Brain microvascular endothelial cell (primary cell): Measurements from ENCODE around the gene COBLL1.
A peak's percentile ranks its signal among the peaks of the same experiment; 100 is the strongest.

Experiments
- DNase-seq: peaks from one replicate; pipeline ENCODE4 v3.0.0-alpha.2; 2020
- H3K27ac ChIP-seq: fragments of 250-450 bp; sonication (Bioruptor Pico); 2 replicates; pipeline ENCODE4 v1.5.1; 2020; ENCODE audit warnings: mild to moderate bottlenecking, moderate library complexity
- H3K27me3 ChIP-seq: fragments of 250-450 bp; sonication (Bioruptor Pico); replicated peaks from 2 replicates; pipeline ENCODE4 v1.5.1; 2020; ENCODE audit warnings: mild to moderate bottlenecking
- H3K36me3 ChIP-seq: fragments of 250-450 bp; sonication (Bioruptor Pico); replicated peaks from 2 replicates; pipeline ENCODE4 v1.5.1; 2020; ENCODE audit warnings: mild to moderate bottlenecking
- H3K4me3 ChIP-seq: 2 replicates; pipeline ENCODE4 v1.5.1; 2011; ENCODE audit warnings: low read depth, mild to moderate bottlenecking, control low read depth, low read length, moderate library complexity
- in situ Hi-C: cut with HindIII; loops from 2 replicates; pipeline ENCODE4 v1.10.0; 2017; ENCODE audit warnings: low sequenced_read_pairs, low pct_ligation_motif_present
- TF ChIP-seq, protein P1 (sequence below): IDR thresholded peaks from 2 replicates; pipeline ENCODE4 v1.5.1; 2011; ENCODE audit warnings: low read depth, mild to moderate bottlenecking, moderate library complexity, low read length, control low read depth, inconsistent platforms; ENCODE audit errors: missing control alignments

The COBLL1 gene

DNA sequence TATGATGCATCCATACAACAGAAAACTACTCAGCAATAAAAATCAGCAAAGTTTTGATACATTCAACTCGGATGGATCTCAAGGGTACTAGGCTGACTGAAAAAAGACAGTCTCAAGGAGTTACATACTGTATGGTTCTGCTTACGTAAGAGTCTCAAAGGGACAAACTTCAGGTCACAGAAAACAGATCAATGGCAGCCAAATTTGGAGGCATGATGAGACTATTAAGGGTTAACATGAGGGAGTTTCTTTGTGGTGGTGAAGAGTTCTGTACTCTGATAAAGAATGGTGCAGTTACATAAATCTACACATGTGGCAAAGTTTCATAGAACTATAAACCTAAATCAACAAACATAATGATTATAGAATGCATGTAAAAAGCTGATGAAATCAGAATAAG lies 81.4 kb downstream of the COBLL1 start:
- in situ Hi-C loops: no loop called here
- Histone ChIP-seq H3K27me3 (no peaks in the 10 kb centered on the region), H3K36me3 (no peaks in the 10 kb centered on the region), H3K4me3 (no peak overlapping the region), H3K27ac (no peak overlapping the region)
- TF ChIP-seq, protein P1, sequence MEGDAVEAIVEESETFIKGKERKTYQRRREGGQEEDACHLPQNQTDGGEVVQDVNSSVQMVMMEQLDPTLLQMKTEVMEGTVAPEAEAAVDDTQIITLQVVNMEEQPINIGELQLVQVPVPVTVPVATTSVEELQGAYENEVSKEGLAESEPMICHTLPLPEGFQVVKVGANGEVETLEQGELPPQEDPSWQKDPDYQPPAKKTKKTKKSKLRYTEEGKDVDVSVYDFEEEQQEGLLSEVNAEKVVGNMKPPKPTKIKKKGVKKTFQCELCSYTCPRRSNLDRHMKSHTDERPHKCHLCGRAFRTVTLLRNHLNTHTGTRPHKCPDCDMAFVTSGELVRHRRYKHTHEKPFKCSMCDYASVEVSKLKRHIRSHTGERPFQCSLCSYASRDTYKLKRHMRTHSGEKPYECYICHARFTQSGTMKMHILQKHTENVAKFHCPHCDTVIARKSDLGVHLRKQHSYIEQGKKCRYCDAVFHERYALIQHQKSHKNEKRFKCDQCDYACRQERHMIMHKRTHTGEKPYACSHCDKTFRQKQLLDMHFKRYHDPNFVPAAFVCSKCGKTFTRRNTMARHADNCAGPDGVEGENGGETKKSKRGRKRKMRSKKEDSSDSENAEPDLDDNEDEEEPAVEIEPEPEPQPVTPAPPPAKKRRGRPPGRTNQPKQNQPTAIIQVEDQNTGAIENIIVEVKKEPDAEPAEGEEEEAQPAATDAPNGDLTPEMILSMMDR: no peak
- DNase-seq: no peak

DNA sequence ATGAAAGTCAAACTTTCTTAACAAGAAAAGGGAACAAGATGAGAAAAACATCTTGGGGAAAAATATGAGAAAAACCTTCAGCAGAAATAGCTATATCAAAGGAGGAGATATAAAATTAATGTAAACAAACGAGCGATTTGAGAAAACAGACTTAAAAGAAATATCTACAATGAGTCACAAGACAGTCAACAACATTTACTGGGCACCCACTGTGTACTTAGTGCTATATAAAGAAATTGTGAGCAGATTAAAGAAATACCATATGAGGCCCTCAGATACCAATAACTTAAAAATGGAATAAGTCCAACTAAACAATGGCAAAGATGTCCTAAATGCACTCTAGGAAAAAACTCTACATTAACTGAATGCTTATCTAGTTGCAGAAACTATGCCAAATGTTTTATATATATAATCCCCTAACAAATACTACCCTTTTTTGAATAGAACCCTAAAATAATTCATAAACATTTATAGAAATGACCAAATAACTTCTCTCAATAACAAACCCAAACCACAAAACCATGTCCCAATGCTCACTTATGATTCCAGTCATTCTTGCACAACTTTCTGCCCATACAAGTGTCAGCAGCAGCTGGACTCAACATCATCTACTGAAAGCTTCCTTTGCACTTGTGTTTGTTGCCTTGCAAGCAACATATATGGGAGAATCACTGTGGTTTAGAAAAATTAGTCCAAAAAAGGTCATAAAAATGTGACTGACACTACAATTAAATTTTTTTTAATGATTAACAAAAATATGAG lies 83.5 kb downstream of the COBLL1 start:
- Histone ChIP-seq H3K4me3 (no peak overlapping the region), H3K36me3 (no peaks in the 10 kb centered on the region), H3K27ac (peak overlapping the region; percentile 29), H3K27me3 (no peaks in the 10 kb centered on the region)
- peak; percentile 57 for DNase-seq
- in situ Hi-C loops: no loop called here
- TF ChIP-seq, protein P1: no peak

DNA sequence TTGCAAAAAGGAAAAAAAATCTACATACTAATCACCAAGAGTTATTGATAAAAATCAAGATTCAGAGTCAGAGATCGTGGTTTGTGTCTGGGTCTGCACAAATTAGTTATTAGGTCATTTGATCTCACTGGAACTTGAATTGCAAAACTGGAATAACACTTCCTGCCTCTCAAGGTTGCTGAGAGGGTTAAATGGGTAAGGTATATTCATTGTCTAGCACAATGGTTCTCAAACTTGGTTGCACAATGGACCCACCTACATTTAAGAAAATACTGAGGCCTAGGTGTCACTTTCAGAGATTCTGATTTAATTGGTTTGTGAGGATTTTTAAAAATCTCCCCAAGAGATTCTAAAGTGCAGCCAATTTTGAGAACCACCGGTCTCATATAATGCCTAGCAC lies 84.8 kb downstream of the COBLL1 start:
- Histone ChIP-seq H3K36me3 (no peaks in the 10 kb centered on the region), H3K27me3 (no peaks in the 10 kb centered on the region), H3K4me3 (no peak overlapping the region), H3K27ac (no peak overlapping the region)
- in situ Hi-C loops: no loop called here
- DNase-seq: no peak
- TF ChIP-seq, protein P1: no peak

DNA sequence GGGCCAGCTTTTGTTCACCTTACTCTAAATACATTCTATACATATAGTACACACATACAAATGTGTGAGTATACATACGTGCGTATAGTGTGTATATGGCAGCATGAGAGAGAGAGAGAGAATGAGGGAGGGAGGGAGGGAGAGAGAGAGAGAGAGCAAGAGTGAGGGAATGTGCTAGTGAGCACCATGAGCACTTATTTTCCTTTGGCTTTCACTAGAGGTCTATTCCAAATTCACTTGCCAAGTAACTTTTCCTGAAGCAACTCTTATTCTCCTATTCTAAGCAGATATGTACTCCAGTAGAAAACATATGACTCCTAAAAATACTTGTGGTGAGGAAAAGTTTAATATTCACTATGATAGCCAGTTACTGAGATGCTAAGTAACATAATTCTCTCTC lies 85.7 kb downstream of the COBLL1 start:
- H3K27ac ChIP-seq: no peak overlapping the region
- TF ChIP-seq, protein P1: no peak
- in situ Hi-C loops: no loop called here

DNA sequence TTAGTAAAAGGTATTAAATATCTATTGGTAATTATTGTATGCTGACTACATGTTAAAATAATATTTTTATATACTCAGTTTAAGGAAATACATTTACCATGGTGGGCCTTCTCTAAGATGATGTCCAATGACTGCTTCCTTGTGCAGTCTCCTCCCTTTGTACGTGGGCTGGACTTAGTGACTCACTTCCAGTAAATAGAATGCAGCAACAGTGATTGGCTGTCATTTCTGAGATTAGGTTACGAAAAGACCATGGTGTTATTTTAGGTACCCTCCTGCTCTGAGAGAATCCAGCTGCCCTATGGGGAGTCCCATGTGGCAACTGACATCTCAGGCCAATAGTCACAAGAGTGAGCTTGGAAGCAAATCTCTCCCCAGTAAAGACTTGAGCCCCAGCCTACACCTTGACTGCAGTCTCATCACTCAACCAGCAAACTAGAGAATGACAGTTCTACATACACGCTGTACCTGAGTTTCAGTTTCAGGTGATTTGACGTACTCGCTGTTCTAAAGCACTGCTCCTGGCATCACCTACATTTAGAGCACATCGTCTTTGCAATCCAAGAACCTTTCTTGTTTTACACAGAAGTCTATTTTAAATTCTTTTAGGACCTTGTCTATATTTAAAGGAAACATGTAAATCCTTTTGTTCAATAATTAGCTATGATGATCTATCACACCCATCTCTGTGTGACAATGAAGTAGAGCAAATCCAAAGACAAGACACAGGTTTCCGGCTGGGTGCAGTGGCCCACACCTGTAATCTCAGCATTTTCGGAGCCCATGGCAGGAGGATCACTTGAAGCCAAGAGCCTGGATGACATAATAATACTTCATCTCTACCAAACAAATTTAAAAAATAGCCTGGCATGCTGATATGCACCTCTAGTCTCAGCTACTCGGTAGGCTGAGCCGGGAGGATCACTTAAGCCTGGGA lies 87.2 kb downstream of the COBLL1 start:
- no peaks in the 10 kb centered on the region for H3K27me3 ChIP-seq
- no peak overlapping the region for H3K27ac ChIP-seq
- TF ChIP-seq, protein P1: no peak
- no peaks in the 10 kb centered on the region for H3K36me3 ChIP-seq
- no peak for DNase-seq
- in situ Hi-C loops: no loop called here
- H3K4me3 ChIP-seq: no peak overlapping the region

More for the DNA sequence above, 85.7 kb downstream of the COBLL1 start:
- no peaks in the 10 kb centered on the region for H3K27me3 ChIP-seq
- no peak for DNase-seq
- H3K4me3 ChIP-seq: no peak overlapping the region
- H3K36me3 ChIP-seq: no peaks in the 10 kb centered on the region
